DOHH2 (cell line): ENCODE data around the gene STK32C.

Experiments used
- H3F3A ChIP-seq: fragments of 200-600 bp; sonication (generic), shearing (Covaris generic); 2 replicates; pipeline ENCODE4 v1.6.0; 2016; ENCODE audit warnings: antibody characterized with exemption, mild to moderate bottlenecking; ENCODE audit not compliant: control insufficient read depth, insufficient read depth
- H3K27ac ChIP-seq: fragments of 200-600 bp; sonication (generic); 2 replicates; pipeline ENCODE4 v1.5.1; 2014; ENCODE audit warnings: low read depth, mild to moderate bottlenecking, low read length, moderate library complexity
- H3K27me3 ChIP-seq: fragments of 200-600 bp; sonication (generic); 2 replicates; pipeline ENCODE4 v1.6.1; 2014; ENCODE audit warnings: mild to moderate bottlenecking, low read length, mixed read lengths; ENCODE audit not compliant: control insufficient read depth
- H3K36me3 ChIP-seq: fragments of 200-600 bp; sonication (generic); 2 replicates; pipeline ENCODE4 v1.6.1; 2014; ENCODE audit warnings: mild to moderate bottlenecking, low read length, moderate library complexity, mixed read lengths; ENCODE audit not compliant: control insufficient read depth
- H3K4me1 ChIP-seq: fragments of 200-600 bp; sonication (generic); 2 replicates; pipeline ENCODE4 v1.6.1; 2014; ENCODE audit warnings: mild to moderate bottlenecking, low read length, mixed read lengths; ENCODE audit not compliant: control insufficient read depth
- H3K4me2 ChIP-seq: fragments of 200-600 bp; sonication (generic); 2 replicates; pipeline ENCODE4 v1.6.0; 2014; ENCODE audit warnings: mild to moderate bottlenecking, low read length, moderate library complexity
- H3K4me3 ChIP-seq: fragments of 200-600 bp; sonication (generic); 2 replicates; pipeline ENCODE4 v1.5.1; 2014; ENCODE audit warnings: mild to moderate bottlenecking, low read length, mixed read lengths
- H3K79me2 ChIP-seq: fragments of 200-600 bp; sonication (generic); 2 replicates; pipeline ENCODE4 v1.6.1; 2014; ENCODE audit warnings: mild to moderate bottlenecking, low read length, mixed read lengths; ENCODE audit not compliant: control insufficient read depth
- H3K9me2 ChIP-seq: fragments of 200-600 bp; sonication (generic); replicated peaks from 2 replicates; pipeline ENCODE4 v1.6.1; 2014; ENCODE audit warnings: mild to moderate bottlenecking, low read length, mixed read lengths; ENCODE audit not compliant: control insufficient read depth
- H3K9me3 ChIP-seq: fragments of 200-600 bp; sonication (generic); 2 replicates; pipeline ENCODE4 v1.6.1; 2014; ENCODE audit warnings: antibody characterized with exemption, low read length, mixed read lengths; ENCODE audit not compliant: control insufficient read depth, insufficient read depth
- H4K20me1 ChIP-seq: fragments of 200-600 bp; sonication (generic); 2 replicates; pipeline ENCODE4 v1.6.0; 2014; ENCODE audit warnings: low read depth, mild to moderate bottlenecking, antibody characterized with exemption, low read length, moderate library complexity; ENCODE audit not compliant: control insufficient read depth, insufficient read depth
- CTCF ChIP-seq: fragments of 200-600 bp; sonication (generic); IDR thresholded peaks from one replicate; pipeline ENCODE4 v1.5.1; 2014; ENCODE audit warnings: antibody characterized with exemption, mild to moderate bottlenecking, low read depth, low read length; ENCODE audit not compliant: poor library complexity, severe bottlenecking
- EZH2phosphoT487 ChIP-seq: fragments of 200-600 bp; sonication (generic); IDR thresholded peaks from 2 replicates; pipeline ENCODE4 v1.6.1; 2017; ENCODE audit warnings: borderline replicate concordance, mild to moderate bottlenecking, antibody characterized with exemption, low read length, moderate library complexity, mixed read lengths

STK32C gene

GRCh38 chr10:132186488-132187429 is 121.0 kb downstream of the STK32C start, which contains the start of gene DPYSL4:
DPYSL4 (plus strand) TSS chr10:132186948; CDS start chr10:132187064, 116 bp downstream.
- Histone ChIP-seq H3K4me3 (no peak within 1 kb of the TSS), H3K27ac (no peak within 1 kb of the TSS), H3K79me2 (no peaks in the 10 kb centered on the region), H4K20me1 (no peaks in the 10 kb centered on the region), H3K4me2 (no peak within 1 kb of the TSS), H3F3A (no peaks in the 10 kb centered on the region), H3K9me3 (no peaks in the 10 kb centered on the region), H3K9me2 (no peaks in the 10 kb centered on the region), H3K36me3 (no peaks in the 10 kb centered on the region), H3K4me1 (no peaks in the 10 kb centered on the region), H3K27me3 (no peaks in the 10 kb centered on the region)
- TF ChIP-seq EZH2phosphoT487 (no peak), CTCF (no peak)

DNA sequence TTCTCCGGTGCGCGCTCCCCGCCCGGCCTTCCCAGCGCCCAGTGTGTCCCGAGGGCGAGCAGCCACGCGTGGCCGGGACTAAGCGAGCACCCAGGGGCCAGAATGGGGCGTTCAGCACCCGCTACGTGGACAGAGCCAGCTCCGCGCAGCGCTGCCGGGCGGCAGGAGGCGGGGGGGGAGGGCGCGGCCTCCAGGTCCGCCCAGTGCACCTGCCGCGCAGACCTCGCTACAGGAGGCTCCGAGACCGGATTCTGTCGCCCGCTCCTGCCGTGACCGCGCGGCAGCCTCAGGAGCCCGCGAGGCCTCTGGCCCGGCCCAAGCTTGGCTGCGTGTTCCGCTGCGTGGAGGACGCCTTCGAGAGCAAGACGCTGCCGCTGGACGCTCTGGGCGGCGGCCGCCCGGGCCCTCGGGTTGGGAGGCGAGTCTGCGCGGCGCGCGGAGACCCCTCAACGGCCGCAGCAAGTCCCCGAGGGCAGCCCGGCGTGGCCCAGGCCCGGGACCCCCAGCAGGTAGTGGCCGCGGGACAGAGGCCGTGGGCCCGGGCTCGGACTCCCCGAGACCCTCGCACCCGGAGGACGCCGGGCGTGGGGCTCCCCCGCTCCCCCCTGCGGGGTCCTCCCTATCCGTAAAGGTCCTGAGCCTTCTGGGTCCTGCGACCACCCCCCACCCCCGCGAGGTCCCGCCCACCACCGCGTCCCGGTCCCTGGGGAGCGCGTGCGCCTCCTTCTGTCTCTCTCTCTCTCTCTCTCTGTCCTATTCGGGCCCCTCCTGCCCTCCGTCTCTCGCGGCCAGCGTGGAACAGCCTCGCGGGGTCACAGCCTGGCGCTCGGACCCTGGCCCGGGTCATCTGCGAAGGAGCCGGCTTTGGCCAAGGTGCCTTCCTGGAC is 121.9 kb downstream of the STK32C start:
- Histone ChIP-seq H3F3A (no peaks in the 10 kb centered on the region), H3K4me2 (no peak overlapping the region), H3K36me3 (no peaks in the 10 kb centered on the region), H4K20me1 (no peaks in the 10 kb centered on the region), H3K9me3 (peaks cover 3% of the 10 kb centered on the region; the same call in 1 of the 2 replicates), H3K79me2 (no peaks in the 10 kb centered on the region), H3K9me2 (no peaks in the 10 kb centered on the region), H3K27ac (no peak overlapping the region), H3K4me1 (no peaks in the 10 kb centered on the region), H3K27me3 (no peaks in the 10 kb centered on the region), H3K4me3 (no peak overlapping the region)
- no peak for TF ChIP-seq EZH2phosphoT487
- TF ChIP-seq CTCF, result no peak

DNA sequence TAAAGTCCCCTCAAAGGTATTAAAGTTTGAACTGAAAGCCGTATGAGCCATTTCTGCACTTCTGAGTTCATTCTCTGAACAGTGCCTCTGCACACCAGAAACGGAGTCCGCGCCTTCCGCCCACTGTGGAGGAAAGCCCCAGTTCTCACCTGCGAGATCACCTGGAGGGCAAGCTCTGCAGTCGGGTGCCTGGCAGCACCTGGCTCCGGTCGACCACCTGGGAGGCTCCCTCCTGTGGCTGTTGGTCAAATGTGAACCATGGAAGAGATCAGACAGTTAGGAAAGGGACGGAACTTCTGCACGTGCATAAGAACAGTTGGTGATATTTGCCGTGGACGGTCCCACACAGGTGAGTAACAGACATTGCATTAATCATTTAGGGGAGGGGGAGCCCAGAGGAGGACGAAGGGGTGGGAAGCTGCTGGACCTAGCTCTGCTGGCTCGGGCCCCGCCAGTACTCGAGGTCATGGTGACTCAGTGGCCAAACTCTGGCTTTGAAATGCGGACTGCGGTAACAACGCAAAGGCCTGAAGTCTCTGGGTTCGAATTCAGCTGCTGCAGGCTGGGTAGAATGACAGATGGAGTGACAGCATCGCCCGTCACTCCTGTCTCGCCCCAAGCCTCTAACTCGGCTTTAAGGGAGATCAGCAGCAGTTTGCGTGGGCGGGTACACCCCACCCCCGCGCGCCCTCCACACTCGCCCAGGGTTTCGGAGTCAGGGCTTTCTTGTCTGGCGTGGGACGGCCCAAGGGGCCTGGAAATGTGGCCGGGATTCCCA is 122.7 kb downstream of the STK32C start:
- no peak overlapping the region for H3K4me2 ChIP-seq
- no peaks in the 10 kb centered on the region for H3K27me3 ChIP-seq
- no peaks in the 10 kb centered on the region for H3F3A ChIP-seq
- H3K4me3 ChIP-seq, result no peak overlapping the region
- no peak for TF ChIP-seq EZH2phosphoT487
- no peak for TF ChIP-seq CTCF
- no peaks in the 10 kb centered on the region for H3K79me2 ChIP-seq
- no peak overlapping the region for H3K27ac ChIP-seq
- no peaks in the 10 kb centered on the region for H3K36me3 ChIP-seq
- H4K20me1 ChIP-seq, result no peaks in the 10 kb centered on the region
- H3K9me3 ChIP-seq, result peaks cover 6% of the 10 kb centered on the region; the same call in 1 of the 2 replicates
- no peaks in the 10 kb centered on the region for H3K4me1 ChIP-seq
- no peaks in the 10 kb centered on the region for H3K9me2 ChIP-seq
